ENCODE data around the gene DNAJA3.
"Not testable (repeated sequence)": the region's sequence is repeated elsewhere in the genome, so short reads cannot be mapped to it uniquely, and the experiment has no call there.

DNA sequence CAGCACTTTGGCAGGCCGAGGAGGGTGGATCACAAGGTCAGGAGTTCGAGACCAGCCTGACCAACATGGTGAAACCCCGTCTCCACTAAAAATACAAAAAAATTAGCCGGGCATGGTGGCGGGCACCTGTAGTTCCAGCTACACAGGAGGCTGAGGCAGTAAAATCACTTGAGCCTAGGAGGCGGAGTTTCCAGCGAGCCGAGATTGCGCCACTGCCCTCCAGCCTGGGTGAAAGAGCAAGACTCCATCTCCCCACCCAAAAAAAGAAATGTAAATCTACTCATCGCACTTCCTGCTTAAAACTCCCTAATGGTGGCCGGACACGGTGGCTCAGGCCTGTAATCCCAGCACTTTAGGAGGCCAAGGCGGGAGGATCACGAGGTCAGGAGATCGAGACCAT, 31.8 kb upstream of the DNAJA3 start:
- not testable (repeated sequence) for TF ChIP-seq CTCF (IDR thresholded peaks at IDR 0.05); ZFX (IDR thresholded peaks at IDR 0.05; ENCODE audit: borderline replicate concordance)
